ENCODE measurements around the gene NUP62. TPM values are rescaled to one million over a fixed set of nuclear protein-coding genes. Genes with fewer than 3 reads are reported as not detected.
"Not testable (repeated sequence)": the region's sequence is repeated elsewhere in the genome, so short reads cannot be mapped to it uniquely, and the experiment has no call there.

Gene NUP62
- polyA plus RNA-seq, 1 donor from 2014 or later: 62.9 TPM

GRCh38 chr19:49957262-49957915 lies 28.1 kb upstream of the NUP62 start:
- Mint-ChIP-seq H3K4me1 (peaks cover 8 to 14% (median 12%) of the 10 kb centered on the region in 3 donors), H3K36me3 (no peaks in the 10 kb centered on the region)

DNA sequence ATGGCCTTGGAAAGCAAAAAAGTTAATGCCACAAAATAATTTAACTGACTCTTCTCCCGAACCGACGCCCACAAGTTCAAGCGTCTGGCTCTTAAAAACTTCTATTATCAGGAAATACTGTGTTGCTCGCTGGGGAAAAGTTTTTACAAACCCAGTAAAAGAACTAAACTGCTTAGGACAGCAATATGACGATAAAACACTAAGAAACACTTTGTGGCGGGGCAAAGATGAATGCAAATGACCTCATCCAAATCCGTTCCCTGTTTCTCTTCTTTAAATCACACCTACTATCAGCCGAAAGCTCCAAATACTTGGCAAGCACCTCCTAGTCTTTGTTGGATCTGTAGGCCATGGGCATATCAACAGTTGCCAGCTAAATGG lies 26.8 kb upstream of the NUP62 start:
- H3K4me1 Mint-ChIP-seq: peaks cover 8 to 16% (median 12%) of the 10 kb centered on the region in 3 donors
- H3K27me3 Mint-ChIP-seq: peaks cover 13% of the 10 kb centered on the region
- H3K4me3 Mint-ChIP-seq: no peak overlapping the region
- peaks cover 0 to under 1% (median 0%) of the 10 kb centered on the region in 3 donors for H3K9me3 Mint-ChIP-seq
- no peak overlapping the region for H3K27ac Mint-ChIP-seq
- no peaks in the 10 kb centered on the region for H3K36me3 Mint-ChIP-seq

More at GRCh38 chr19:49957262-49957915, 28.1 kb upstream of the NUP62 start:
- no peak overlapping the region for H3K27ac Mint-ChIP-seq
- peaks cover 0 to 2% (median 2%) of the 10 kb centered on the region in 3 donors for H3K9me3 Mint-ChIP-seq
- peaks cover 13% of the 10 kb centered on the region for H3K27me3 Mint-ChIP-seq
- H3K4me3 Mint-ChIP-seq: no peak overlapping the region

DNA sequence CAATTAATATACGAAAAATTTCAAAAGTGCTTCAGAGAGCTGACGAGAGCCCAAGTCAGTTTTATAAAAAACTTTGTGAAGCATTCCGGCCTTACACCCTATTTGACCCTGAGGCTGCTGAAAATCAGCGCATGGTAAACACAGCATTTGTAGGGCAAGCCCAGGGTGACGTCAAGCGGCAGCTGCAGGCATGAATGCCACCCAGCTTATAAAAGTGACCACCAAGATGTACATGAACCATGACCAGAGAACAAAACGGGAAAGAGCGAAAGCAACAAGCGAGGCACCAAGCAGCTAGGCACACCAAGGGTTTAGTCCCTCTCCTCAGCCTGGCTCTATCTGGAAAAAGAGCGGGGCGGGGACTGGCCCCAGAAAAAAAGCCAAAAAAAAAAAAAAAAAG lies 25.6 kb upstream of the NUP62 start:
- no peaks in the 10 kb centered on the region for H3K36me3 Mint-ChIP-seq
- peaks cover 8 to 16% (median 12%) of the 10 kb centered on the region in 3 donors for H3K4me1 Mint-ChIP-seq
- H3K4me3 Mint-ChIP-seq: no peak overlapping the region
- H3K27me3 Mint-ChIP-seq: peaks cover 13% of the 10 kb centered on the region
- no peak overlapping the region for H3K27ac Mint-ChIP-seq
- no peaks in the 10 kb centered on the region for H3K9me3 Mint-ChIP-seq

- no peak overlapping the region for H3K27ac Mint-ChIP-seq
These were observed 25.0 kb upstream of the NUP62 start for GRCh38 chr19:49954092-49954829.

GRCh38 chr19:49953416-49953815 lies 24.1 kb upstream of the NUP62 start:
- H3K4me1 Mint-ChIP-seq: peaks cover 8 to 16% (median 12%) of the 10 kb centered on the region in 3 donors
- H3K36me3 Mint-ChIP-seq: no peaks in the 10 kb centered on the region
- H3K27ac Mint-ChIP-seq: no peak overlapping the region
- H3K27me3 Mint-ChIP-seq: peaks cover 23% of the 10 kb centered on the region
- H3K9me3 Mint-ChIP-seq: no peaks in the 10 kb centered on the region
- H3K4me3 Mint-ChIP-seq: no peak overlapping the region

More at GRCh38 chr19:49954092-49954829, 25.0 kb upstream of the NUP62 start:
- H3K36me3 Mint-ChIP-seq: no peaks in the 10 kb centered on the region
- peaks cover 8 to 16% (median 12%) of the 10 kb centered on the region in 3 donors for H3K4me1 Mint-ChIP-seq
- H3K4me3 Mint-ChIP-seq: peak overlapping the region in 2 of 4 donors; percentile 25 to 38
- peaks cover 18% of the 10 kb centered on the region for H3K27me3 Mint-ChIP-seq
- H3K9me3 Mint-ChIP-seq: no peaks in the 10 kb centered on the region

- no peaks in the 10 kb centered on the region for H3K9me3 Mint-ChIP-seq
- no peaks in the 10 kb centered on the region for H3K36me3 Mint-ChIP-seq
- no peak overlapping the region for H3K27ac Mint-ChIP-seq
- no peak overlapping the region for H3K4me3 Mint-ChIP-seq
- peaks cover 23% of the 10 kb centered on the region for H3K27me3 Mint-ChIP-seq
- peaks cover 8 to 16% (median 12%) of the 10 kb centered on the region in 3 donors for H3K4me1 Mint-ChIP-seq
These were observed 23.6 kb upstream of the NUP62 start for GRCh38 chr19:49952906-49953305.

- no peaks in the 10 kb centered on the region for H3K36me3 Mint-ChIP-seq
- H3K27me3 Mint-ChIP-seq: peaks cover 23% of the 10 kb centered on the region
- H3K4me3 Mint-ChIP-seq: no peak overlapping the region
These were observed 23.2 kb upstream of the NUP62 start for GRCh38 chr19:49952479-49952836.

DNA sequence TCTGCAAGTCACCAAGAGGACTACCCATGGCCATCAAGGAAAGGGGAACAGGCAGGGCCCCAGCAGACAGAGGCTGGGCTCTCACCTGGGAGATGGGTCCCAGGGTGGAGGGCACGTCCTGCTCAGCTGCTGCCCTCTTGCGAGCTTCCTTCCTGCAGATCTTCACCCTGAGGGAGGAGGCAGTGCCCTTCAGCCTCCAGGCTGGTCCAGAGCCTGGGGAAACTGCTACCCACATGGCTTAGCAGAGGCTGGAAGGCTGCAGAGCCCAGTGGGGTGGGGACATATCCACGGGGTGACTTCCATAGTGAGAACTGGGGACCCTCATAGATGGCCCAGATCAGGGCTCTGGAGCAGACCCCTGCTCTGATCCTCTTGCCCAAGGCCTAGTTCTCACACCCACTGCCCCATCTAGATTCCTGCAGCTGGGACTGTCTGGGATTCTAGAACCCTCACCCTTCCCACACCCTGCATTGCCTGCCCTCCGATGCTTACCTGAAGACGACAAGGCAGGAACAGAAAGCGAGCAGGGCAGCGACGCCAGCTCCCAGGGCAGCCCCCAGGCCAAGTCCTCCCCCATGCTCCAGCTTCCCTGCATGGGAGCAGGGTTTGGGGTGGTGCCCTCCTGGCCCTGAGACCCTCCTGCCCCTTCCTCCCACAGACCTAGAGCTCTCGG lies 22.6 kb upstream of the NUP62 start:
- Mint-ChIP-seq H3K27ac (no peak overlapping the region), H3K36me3 (no peaks in the 10 kb centered on the region), H3K27me3 (peaks cover 23% of the 10 kb centered on the region)

More at GRCh38 chr19:49952479-49952836, 23.2 kb upstream of the NUP62 start:
- H3K9me3 Mint-ChIP-seq: no peaks in the 10 kb centered on the region
- H3K4me1 Mint-ChIP-seq: peaks cover 8 to 16% (median 12%) of the 10 kb centered on the region in 3 donors
- no peak overlapping the region for H3K27ac Mint-ChIP-seq

GRCh38 chr19:49950956-49951526 lies 21.7 kb upstream of the NUP62 start:
- Mint-ChIP-seq H3K4me1 (peaks cover 8 to 16% (median 12%) of the 10 kb centered on the region in 3 donors), H3K9me3 (no peaks in the 10 kb centered on the region), H3K27ac (no peak overlapping the region), H3K36me3 (no peaks in the 10 kb centered on the region), H3K4me3 (no peak overlapping the region), H3K27me3 (peaks cover 26% of the 10 kb centered on the region)

More for the DNA sequence above, 22.6 kb upstream of the NUP62 start:
- H3K4me1 Mint-ChIP-seq: peaks cover 8 to 16% (median 12%) of the 10 kb centered on the region in 3 donors
- H3K9me3 Mint-ChIP-seq: no peaks in the 10 kb centered on the region
- H3K4me3 Mint-ChIP-seq: no peak overlapping the region

- Mint-ChIP-seq H3K4me3 (no peak overlapping the region), H3K27me3 (peaks cover 25% of the 10 kb centered on the region), H3K4me1 (peaks cover 8 to 16% (median 12%) of the 10 kb centered on the region in 3 donors), H3K36me3 (no peaks in the 10 kb centered on the region), H3K9me3 (peaks cover 0 to 1% (median 0%) of the 10 kb centered on the region in 3 donors), H3K27ac (no peak overlapping the region)
These were observed 21.3 kb upstream of the NUP62 start for GRCh38 chr19:49950590-49950948.

- H3K4me3 Mint-ChIP-seq: no peak overlapping the region
- no peak overlapping the region for H3K27ac Mint-ChIP-seq
- peaks cover 25% of the 10 kb centered on the region for H3K27me3 Mint-ChIP-seq
- peaks cover 10 to 16% (median 12%) of the 10 kb centered on the region in 3 donors for H3K4me1 Mint-ChIP-seq
- peaks cover 0 to 1% (median 0%) of the 10 kb centered on the region in 3 donors for H3K9me3 Mint-ChIP-seq
- H3K36me3 Mint-ChIP-seq: no peaks in the 10 kb centered on the region
These were observed 20.7 kb upstream of the NUP62 start for GRCh38 chr19:49949742-49950589.

- Mint-ChIP-seq H3K27ac (no peak overlapping the region), H3K9me3 (peaks cover 0 to 1% (median 0%) of the 10 kb centered on the region in 3 donors), H3K4me1 (peaks cover 4 to 7% (median 6%) of the 10 kb centered on the region in 3 donors), H3K4me3 (no peak overlapping the region), H3K27me3 (peaks cover 20% of the 10 kb centered on the region), H3K36me3 (no peaks in the 10 kb centered on the region)
These were observed 17.1 kb upstream of the NUP62 start for GRCh38 chr19:49946415-49946814.

- not testable (repeated sequence) for H3K27ac Mint-ChIP-seq, H3K4me1 Mint-ChIP-seq, H3K36me3 Mint-ChIP-seq, H3K9me3 Mint-ChIP-seq
- H3K4me3 Mint-ChIP-seq: peak overlapping the region in 1 of 4 donors; percentile 37
- H3K27me3 Mint-ChIP-seq: peaks cover 17% of the 10 kb centered on the region
These were observed 15.3 kb upstream of the NUP62 start for GRCh38 chr19:49944567-49944966.

DNA sequence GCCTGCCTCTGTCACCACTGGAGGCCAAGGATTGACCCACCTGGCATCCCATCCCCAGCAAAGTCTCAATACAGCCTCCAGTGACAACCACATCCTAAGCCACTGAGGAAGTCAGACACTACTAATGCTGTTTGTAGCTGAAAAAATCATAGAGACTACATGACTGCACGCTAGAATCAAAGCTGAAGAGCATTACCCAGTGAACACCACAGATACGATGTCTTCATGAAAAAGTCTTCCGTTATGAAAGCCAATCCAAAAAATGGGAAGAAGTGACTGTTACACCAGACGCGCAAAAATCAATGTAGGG lies 11.1 kb upstream of the NUP62 start:
- Mint-ChIP-seq H3K4me3 (no peak overlapping the region), H3K36me3 (no peaks in the 10 kb centered on the region), H3K4me1 (peaks cover 4 to 11% (median 7%) of the 10 kb centered on the region in 3 donors), H3K27me3 (peaks cover 4% of the 10 kb centered on the region), H3K9me3 (no peaks in the 10 kb centered on the region), H3K27ac (no peak overlapping the region)
